Activated T-helper 1 cell treated with Interleukin-2 at 50 U/mL for 16 hours (primary cell): ENCODE results near the gene MALL.
"Not testable (repeated sequence)": the region's sequence is repeated elsewhere in the genome, so short reads cannot be mapped to it uniquely, and the experiment has no call there.

Experiments
- DNase-seq: peaks from one replicate; pipeline ENCODE4 v3.0.0-alpha.2; 2020; ENCODE audit warnings: low read depth

Gene MALL

DNA sequence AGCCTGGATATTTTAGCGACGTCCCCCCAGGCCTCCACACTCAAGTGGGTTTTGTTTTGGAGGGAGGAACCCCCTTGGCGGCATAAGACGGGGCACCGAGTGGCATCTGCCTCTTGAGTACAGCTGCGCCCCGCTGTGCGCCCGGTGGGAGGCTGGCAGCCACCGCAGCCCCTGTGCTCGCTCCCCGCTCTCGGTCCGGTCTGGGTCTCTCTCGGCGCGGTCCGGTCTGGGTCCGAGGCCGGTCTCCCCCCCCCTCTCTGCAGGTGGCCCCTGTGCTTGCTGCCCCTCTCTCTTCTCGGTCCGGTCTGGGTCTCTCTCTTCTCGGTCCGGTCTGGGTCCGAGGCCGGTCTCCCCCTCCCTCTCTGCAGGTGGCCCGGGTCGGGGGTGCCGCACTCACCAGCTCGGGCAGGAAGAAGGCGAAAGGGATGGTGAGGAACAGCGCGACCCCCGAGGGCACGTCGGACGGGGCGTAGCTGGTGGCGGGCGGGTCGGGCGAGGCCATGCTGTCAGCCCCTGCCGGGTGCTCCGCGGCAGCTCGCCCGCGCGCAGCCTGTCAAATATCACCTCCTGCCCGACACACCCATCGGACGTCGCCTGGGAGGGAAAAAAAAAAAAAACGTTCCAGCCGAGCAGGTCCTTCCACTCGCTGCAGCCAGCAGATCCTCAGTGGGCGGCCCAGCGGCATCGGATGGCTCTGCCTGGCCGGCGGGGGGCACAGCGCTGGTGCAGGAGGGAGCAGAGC is at the start of gene MALL:
TSS of gene MALL (minus strand) at position 532 of the 742 bp plus-strand sequence. CDS start at position 502, 30 bp downstream.
- DNase-seq, result no peak

DNA sequence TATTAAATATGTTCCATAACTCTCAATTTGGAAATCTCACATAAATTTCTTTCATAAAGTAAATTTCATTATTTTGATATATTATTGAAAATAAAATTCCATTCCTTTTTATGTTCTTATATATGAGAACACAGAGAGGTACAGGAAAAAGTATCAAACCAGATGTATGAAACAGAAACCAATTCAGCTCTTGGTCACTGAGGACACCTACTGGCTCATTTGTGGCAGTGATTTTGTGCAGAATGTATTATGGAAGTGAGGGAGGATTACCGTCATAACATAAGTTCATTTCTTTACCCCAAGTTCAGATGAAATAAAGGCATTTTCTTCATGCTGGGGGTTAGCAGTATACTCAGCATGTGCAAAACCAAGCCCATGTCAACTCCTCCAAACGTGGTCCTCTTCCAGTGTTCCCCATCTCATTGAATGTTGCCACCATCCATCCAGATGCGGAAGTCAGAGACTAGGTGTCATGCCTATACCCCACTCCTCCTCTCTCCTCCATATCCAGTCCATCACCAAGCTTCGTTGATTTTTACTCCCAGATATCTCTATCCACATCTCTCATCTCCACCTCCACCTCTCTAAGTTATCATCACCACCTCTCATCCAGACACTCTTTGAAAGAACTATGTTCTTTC is 41.7 kb upstream of the MALL start:
- DNase-seq, result no peak

GRCh38 chr2:110154828-110155227 is 39.2 kb upstream of the MALL start:
- DNase-seq, result not testable (repeated sequence)

- DNase-seq, result not testable (repeated sequence)
Measured at GRCh38 chr2:110154188-110154587, 38.6 kb upstream of the MALL start.

DNA sequence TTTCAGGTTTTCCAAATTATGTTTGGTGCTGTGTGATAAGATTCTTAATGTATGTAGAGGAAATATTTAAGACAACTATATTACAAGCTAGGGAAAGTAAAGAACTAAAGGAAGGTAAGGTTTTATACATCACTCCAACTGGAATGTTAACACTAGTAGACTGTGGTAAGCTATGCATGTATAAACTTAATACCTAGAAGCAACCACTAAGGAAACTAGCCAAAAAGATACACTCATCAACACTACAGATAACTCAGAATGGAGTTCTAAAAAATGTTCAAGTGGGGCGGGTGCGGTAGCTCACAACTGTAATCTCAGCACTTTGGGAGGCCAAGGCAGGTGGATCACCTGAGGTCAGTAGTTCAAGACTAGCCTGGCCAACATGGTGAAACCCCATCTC is 37.8 kb upstream of the MALL start:
- DNase-seq, result no peak

GRCh38 chr2:110152943-110153342 is 37.3 kb upstream of the MALL start:
- no peak for DNase-seq

- no peak for DNase-seq
Measured at GRCh38 chr2:110149330-110150220, 34.0 kb upstream of the MALL start.

GRCh38 chr2:110146945-110147332 is 31.3 kb upstream of the MALL start:
- DNase-seq, result no peak

- DNase-seq, result no peak
Measured at GRCh38 chr2:110146183-110146944, 30.7 kb upstream of the MALL start.

- no peak for DNase-seq
Measured at GRCh38 chr2:110143982-110144381, 28.4 kb upstream of the MALL start.

DNA sequence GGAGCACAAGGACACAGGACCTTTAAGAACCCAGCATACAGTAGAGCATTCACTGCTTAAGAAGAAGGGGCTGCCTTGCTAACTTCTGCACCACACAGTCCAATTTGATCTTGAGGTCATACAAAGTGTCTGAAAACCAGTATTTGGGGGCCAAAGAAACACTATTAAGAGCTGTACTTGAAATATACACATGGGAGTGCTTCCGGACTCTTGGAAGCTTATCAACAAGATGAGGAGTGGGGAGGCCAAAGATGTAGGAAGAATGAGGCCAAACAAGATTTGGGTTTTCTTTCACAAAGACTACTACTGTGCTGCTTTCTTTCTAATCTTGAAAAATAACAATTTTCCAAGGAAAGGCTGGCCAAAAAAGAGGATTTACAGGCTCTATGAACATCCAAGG is 24.8 kb upstream of the MALL start:
- no peak for DNase-seq

DNA sequence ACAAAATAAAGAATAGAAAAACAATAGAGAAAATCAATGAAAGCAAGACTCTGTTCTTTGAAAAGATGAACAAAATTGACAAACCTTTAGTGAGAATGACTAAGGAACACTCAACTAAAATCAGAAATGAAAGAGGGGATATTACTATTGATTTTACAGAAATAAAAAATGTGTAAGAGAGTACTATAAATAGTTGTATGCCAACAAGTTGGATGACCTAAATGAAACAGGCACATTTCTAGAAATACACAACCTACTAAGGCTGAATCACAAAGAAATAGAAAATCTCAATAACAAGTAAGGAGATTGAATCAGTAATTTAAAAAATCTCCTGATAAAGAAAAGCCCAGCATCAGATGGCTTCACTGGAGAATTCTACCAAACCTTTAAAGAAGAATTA is 18.4 kb upstream of the MALL start:
- DNase-seq, result no peak

GRCh38 chr2:110131166-110131565 is 15.5 kb upstream of the MALL start:
- DNase-seq, result no peak

GRCh38 chr2:110130757-110131156 is 15.1 kb upstream of the MALL start:
- no peak for DNase-seq

GRCh38 chr2:110126906-110127305 is 11.3 kb upstream of the MALL start:
- DNase-seq, result no peak

- DNase-seq, result no peak
Measured at GRCh38 chr2:110126086-110126773, 10.6 kb upstream of the MALL start.

DNA sequence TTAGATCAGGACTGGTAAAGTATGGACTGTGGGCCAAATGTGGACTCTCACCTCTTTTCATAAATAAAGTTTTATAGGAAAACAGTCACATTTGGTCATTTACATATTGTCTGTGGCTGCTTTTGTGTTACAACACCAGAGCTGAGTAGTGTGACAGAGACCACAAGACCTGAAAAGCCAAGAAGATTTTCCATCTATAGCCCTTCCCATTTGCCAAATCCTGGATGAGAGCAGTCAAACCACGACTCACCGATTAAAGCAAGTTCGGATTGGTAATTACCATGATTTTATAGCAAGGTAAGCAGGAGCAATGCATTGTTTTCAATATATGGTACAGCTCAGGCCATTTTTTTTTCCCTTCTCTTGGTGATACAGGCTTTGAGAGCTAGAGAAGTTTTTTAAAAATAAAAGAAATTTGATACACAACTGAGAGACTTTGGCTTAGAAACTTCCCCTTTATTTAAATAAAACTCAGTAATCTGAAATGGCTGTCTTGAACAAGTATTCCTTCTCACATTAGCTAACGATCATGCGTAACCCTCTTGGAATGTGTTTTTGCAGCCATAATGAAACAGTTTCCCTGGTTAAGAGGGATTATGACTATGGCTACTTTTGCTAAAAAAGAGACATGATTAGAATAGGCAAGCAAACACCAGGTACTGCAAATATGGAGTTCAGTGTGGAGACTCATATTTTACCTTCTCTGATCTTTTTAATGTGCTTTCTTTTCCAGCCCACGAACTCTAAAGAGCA is 9.5 kb upstream of the MALL start:
- DNase-seq, result no peak

GRCh38 chr2:110124038-110124825 is 8.6 kb upstream of the MALL start:
- DNase-seq, result no peak

DNA sequence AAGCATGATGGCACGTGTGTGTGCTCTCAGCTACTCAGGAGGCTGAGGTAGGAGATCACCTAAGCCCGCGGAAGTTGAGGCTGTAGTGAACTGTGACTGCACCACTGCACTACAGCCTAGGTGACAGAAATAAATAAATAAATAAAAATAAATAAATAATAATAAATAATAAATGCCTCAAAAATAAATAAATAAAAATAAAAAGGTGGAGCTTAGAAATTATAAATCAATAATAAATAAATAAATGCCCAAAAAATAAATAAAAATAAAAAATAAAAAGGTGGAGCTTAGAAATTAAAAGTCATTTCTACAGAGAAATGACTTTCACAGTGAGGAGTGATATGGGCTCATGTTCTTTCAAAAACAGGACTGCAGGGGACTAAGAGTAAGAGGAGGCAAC is 6.0 kb upstream of the MALL start:
- DNase-seq, result no peak

DNA sequence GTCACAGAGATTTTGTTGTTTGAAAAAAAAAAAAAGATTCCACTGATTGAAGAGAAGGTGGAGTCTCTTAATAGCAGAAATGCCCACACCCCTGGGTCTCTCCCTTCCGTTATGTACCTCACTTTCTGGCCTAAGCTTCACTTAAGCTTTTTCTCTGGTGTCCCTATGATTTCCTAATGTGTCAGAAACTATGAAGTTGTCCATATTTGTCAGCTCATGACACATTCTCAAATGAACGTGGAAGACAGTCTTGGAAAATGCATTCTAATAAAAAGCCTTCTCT is 5.4 kb upstream of the MALL start:
- DNase-seq, result no peak
